ENCODE results near the gene HRH1.

DNA sequence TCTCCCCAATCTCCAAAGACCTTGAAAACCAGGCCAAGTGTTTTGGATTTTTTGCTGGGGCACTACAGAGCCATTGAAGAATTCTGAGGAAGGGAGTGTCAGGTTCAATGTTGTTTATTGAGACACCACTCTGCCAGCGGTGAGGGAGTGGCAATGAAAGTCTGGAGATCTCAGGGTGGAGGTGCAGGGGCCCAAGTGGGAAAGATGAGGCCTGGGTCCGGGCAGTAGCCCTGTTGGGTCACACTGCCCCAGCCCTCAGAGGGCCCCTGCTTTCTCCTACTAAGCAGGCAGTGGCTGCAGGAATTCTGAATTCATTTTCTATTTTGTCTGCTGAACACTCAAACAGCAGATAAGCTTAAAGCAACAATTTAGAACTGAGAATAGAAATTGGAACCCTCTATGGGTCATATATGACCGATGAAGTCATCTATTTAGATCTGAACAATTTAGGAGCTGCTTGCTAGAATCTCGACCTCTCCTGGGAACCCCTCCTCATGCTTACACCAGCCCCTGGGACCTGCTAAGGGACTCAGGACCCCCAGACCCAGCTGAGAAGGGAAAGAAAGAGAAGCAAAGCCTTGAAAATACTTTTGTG is 17.9 kb downstream of the HRH1 start:
- TF ChIP-seq CTCF (conservative IDR thresholded peaks at IDR 0.05; ENCODE audit: low read depth in 2 of 2) (no peak), EZH2 (IDR thresholded peaks at IDR 0.05; ENCODE audit: low read depth, unreplicated experiment) (no peak), POLR2AphosphoS5 (IDR thresholded peaks at IDR 0.05; ENCODE audit: low read depth) (no peak)
